ENCODE results near the gene C5orf63. TPM values are rescaled to one million over a fixed set of nuclear protein-coding genes. Genes with fewer than 3 reads are reported as not detected.
"Not testable (repeated sequence)": the region's sequence is repeated elsewhere in the genome, so short reads cannot be mapped to it uniquely, and the experiment has no call there.

Gene C5orf63
- polyA plus RNA-seq (ENCODE audit: insufficient read length in 10 of 10): 1 to 10 TPM; 5.0 to 9.7 (median 6.1) TPM
- long read RNA-seq, donor 1, full-length matches to known transcripts: 1 of 1 reads
- long read RNA-seq, donor 1, partial matches to known transcripts: 0 of 1 reads
- long read RNA-seq, donor 1, other reads (novel, unspliced or antisense): 0 of 1 reads
- long read RNA-seq, donor 2: 0 reads
- long read RNA-seq, donor 3: 0 reads
- long read RNA-seq, donor 4, full-length matches to known transcripts: 1 of 1 reads
- long read RNA-seq, donor 4, partial matches to known transcripts: 0 of 1 reads
- long read RNA-seq, donor 4, other reads (novel, unspliced or antisense): 0 of 1 reads
- long read RNA-seq, donor 5, full-length matches to known transcripts: 2 of 2 reads
- long read RNA-seq, donor 5, partial matches to known transcripts: 0 of 2 reads
- long read RNA-seq, donor 5, other reads (novel, unspliced or antisense): 0 of 2 reads
- long read RNA-seq, donor 6, full-length matches to known transcripts: 2 of 2 reads
- long read RNA-seq, donor 6, partial matches to known transcripts: 0 of 2 reads
- long read RNA-seq, donor 6, other reads (novel, unspliced or antisense): 0 of 2 reads
- long read RNA-seq, donor 7, partial matches to known transcripts: 0 of 2 reads
- long read RNA-seq, donor 7, other reads (novel, unspliced or antisense): 0 of 2 reads
- long read RNA-seq, donor 8, partial matches to known transcripts: 0 of 1 reads
- long read RNA-seq, donor 8, other reads (novel, unspliced or antisense): 0 of 1 reads
- long read RNA-seq, donor 9: 0 reads

DNA sequence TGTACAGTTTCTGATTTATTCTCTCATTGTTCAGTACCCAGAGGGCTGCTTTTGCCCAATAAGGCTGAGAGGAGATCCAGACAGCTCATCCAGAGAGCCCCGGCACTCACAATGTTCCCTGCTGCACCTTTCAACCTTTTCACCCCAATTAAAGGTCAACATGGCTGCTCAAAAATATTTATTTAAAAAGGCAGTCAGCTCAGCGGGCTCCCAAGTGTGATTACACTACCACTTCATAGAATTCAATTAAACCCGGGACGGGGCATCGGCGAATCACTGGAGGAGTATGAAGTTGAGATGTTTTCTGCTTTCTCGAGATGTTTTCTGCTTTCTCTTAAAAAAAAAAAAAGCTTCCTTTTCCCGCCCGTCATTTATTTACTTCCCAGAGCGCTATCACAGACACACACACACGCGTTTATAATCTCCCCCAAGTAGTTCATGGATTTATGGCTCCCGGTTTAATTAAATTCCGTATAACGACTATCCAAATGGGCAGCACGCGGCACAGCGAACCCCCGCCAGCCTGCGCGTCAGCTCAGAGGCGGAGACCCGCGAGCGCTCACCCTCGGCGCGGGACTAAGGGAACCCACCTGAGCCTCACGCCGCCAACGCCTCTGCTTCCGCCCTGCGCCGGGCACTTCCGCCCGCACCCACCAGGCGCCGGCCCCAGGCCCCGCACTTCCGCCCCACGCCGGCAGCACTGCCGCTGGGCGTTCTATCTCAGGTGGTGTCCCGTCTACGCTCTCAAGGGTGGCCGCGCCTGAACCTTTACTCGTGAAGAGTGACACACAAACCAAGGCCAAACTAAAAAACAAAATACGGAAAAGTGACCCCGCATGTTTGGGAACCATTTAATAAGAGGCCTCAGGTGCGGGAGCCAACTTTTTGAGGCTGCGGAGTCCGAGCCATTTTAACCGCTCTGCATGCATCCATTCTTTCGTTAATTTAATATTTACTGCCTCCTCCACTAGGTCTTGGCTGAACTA lies at the start of gene C5orf63:
C5orf63 (minus strand) TSS at position 642 of the 986 bp plus-strand sequence. CDS start 14,507 bp downstream, outside the sequence.
- DNase-seq: peak; percentile 36 to 81 (median 65)

DNA sequence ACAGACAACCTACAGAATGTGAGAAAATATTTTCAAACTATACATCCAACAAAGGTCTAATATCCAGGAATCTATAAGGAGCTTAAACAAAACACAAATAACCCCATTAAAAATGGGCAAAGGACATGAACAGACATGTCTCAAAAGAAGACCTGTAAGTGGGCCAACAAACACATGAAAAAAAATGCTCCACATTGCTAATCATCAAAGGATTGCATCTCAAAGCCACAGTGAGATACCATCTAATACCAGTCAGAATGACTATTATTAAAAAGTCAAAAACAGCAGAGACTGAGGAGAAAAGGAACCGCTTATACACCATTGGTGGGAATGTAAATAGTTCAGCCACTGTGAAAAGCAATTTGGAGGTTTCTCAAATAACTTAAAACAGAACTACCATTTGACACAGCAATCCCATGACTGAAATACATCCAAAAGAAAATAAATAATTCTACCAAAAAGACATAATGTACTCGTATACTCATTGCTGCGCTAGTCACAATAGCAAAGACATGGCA lies 39.1 kb upstream of the C5orf63 start:
- no peak for DNase-seq

DNA sequence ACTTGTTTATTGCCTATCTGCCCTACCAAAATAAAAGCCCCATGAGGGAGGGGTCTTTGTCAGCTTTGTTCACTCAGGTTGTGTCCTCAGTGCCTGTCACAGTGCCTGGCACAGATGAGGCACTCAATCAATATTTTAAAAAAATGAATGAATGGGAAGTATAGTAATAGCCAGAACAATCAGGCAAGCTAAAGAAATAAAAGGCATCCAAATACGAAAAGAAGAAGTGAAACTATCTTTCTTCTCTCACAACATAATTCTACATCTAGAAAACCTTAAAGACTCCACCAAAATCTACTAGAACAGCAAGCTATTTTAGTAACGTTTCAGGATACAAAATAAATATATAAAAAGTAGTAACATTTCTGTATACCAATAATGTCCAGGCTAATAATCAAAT lies 37.8 kb upstream of the C5orf63 start:
- DNase-seq: no peak

DNA sequence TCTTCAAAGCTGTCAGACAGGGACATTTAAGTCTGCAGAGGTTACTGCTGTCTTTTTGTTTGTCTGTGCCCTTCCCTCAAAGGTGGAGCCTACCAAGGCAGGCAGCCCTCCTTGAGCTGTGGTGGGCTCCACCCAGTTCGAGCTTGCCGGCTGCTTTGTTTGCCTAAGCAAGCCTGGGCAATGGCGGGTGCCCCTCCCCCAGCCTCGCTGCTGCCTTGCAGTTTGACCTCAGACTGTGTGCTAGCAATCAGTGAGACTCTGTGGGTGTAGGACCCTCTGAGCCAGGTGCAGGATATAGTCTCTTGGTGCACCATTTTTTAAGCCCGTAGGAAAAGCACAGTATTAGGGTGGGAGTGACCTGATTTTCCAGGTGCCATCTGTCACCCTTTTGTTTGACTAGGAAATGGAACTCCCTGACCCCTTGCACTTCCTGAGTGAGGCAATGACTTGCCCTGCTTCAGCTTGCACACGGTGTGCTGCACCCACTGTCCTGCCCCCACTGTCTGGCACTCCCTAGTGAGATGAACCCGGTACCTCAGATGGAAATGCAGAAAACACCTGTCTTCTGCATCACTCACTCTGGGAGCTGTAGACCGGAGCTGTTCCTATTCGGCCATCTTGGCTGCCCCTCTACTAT lies 35.4 kb upstream of the C5orf63 start:
- not testable (repeated sequence) for DNase-seq

DNA sequence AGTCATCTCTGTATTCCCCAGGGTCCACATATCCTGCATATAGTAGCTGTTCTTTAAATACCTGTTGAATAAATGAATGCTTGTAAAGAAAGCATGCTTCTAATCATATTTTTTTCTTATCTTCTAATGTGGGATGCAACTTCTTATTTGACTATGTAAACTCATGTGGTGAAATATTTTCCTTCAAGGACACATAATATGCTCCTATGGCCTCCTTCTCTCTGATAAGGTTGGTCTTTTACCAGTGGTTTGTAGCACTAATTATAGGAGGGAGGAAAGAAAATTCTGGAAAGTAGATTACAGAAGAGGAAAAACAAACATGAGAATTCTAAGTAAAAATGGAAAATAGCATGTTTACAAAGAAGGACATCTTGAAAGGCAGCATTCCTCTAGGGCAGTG lies 28.6 kb upstream of the C5orf63 start:
- DNase-seq: no peak

DNA sequence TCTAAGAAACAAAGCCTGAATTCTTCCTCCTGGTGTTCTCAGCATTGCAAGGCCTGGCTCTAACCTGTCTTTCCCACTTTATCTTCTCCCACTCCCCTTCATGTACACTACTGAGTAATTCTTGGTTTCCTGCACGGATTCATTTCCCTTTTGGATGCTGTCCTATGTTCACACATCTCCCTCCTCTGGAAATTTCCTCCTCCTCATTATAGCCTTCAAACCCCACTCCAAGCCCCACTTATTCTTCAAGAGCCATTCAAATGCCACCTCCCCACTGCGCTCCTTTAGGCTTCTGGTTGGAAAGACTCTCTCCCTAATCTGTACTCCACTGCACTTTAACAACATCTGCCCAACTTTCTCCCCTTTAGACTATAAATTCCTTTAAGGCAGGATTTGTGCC lies 28.2 kb upstream of the C5orf63 start:
- no peak for DNase-seq

DNA sequence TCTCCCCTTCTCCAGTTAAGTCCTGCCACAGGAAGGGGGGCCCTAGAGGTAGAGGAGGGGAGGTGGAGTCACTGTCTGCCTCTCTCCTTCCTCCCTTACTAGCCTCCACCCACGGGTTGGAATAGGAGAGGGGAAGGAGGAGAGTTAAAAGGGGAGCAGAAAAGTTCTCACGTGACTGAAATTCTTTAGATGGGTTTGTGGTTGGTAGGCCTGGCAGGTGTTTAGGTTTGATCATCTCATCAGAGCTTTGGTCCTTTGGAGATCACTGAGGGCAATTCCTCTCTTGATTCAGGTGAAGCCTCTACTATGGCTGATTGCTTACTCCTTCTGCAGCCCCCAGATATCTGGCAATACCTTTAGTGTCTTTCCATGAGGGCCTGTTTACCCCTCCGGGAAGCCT lies 24.9 kb upstream of the C5orf63 start:
- no peak for DNase-seq

DNA sequence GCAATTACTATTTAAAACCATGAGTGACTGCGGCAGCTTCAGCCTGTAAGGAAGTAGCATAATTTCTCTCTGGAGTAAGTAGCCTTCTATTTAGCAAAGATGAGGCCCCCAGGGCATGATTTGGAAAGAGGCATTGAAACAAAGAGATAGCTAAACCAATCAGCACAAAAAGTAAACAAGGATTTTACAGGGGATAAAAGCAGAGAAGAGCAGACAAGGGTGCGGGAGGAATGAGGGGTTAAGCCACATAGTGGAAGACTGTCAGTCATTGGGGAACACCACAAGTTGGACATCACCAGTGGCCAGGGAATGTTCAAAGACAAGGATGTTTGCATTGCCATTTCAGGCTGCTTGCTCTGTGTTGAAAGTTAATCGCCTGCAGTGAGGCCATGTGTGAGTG lies 24.0 kb upstream of the C5orf63 start:
- DNase-seq: no peak

DNA sequence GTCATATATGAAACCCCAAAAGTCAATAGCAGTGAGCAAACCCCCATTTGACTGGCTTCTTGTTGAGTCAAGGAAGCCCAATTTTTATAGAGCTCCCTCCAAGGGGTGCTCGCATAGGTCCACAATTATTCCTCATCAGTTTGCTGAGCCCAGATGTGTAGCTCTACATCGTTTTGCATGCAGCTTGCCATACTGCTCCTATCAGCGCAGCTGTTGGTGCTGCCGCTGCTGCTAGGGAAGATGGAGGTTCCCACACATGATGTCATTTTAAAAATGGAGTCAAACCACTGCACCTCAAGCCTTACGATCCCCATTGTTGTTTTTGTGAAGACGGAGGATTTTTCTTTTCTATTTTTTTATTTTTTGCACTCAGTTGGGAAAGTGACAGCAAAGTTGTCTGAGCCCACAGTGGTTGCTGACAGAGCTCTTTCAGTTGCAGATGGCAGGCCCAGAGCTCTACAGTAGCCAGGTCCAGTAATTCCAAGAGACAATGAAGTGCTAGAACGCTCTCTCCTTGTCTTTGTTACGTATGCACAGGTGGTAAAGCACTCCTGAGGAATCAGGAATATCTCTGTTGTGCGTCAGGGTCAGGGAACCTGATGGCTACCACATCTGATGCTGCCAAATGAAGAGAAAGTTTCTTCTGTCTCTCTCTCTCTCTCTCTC lies 23.2 kb upstream of the C5orf63 start:
- no peak for DNase-seq

DNA sequence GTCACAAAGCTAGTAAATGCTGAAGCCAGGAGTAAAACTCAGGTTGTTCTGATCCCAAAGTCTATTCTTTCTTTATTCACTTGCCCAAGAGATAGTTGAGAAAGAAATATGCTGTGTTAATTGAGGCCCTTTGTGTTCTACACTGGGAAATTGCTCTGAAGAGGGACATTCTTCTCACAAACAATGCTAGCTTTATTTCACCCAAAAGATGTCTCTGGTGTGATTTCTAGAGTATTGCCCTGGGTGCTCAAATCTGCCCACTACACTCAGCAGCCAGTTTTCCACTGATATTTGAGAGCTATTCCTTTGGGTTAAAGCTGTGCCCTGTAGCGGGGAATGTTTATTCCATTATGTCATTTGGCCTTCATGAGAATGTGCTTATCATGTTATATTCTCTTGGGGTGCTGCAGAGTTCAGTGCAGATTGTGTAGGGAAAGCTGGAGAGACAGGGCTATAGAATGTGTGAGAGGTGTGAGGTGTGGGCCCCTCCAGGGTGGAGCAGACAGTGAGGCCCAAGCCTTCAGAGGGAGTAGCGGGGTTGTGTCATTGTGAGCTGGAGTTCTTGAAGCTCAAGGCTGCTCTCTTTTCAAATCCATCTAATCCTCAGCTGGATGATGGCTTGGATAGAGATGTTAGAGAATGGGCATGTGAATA lies 21.0 kb upstream of the C5orf63 start:
- no peak for DNase-seq

DNA sequence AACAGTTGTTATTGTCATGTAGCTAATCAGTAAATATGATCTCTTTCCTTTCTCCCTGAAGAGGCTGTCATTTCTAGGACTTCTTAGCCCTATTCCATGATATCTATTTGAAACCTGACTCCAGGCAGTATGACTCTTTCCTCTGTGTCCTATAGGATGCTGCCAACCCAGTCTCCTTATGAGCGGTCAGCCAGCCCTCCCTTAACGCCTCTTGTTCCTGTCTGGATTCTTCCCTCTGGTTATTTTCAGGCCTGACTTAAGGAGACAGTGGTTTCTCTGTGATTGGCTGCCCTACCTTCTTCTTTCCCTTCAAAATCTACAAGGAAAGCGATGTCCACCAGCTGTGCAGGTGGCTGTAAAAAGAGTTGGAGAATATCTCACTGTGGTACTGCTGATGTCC lies 19.4 kb upstream of the C5orf63 start:
- peak in 1 of 3 donors; percentile 15 for DNase-seq

DNA sequence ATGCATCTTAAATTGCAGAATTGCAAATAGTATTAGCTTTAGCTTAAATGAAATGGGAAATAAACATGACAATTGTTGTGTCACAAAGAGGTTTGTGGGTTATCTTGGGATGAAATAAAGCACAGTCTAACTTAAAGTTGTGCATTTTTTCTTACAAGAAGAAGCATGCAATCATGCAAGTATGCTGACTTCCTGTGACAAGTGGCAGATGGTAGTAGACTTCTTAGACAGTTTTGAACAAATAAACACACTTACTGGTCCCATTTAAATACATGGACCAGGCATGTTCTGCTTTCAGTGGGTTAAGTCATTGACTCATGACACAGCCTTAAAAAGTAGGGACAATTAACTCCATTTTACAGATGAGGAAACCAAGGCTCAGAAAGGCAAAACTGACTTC lies 15.9 kb upstream of the C5orf63 start:
- no peak for DNase-seq

DNA sequence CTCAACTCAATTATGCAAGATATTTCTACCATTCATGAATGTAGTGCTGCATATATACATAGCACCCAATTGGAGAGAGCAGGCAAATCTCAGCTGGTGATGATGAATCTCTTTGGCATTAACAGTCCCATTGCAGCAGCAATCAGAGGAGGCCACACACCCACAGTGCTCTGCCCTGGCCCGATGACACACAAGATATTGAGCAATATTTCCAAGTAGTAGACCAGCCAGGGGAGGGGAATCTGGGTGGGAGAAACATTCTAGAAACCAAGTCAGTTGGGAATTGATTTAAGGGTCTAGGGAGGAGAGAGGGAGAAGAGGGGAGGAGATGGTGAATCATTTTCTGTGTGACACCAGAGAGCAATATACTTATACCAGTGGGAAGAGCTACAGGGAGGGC lies 14.9 kb upstream of the C5orf63 start:
- DNase-seq: peak in 1 of 3 donors; percentile 91

DNA sequence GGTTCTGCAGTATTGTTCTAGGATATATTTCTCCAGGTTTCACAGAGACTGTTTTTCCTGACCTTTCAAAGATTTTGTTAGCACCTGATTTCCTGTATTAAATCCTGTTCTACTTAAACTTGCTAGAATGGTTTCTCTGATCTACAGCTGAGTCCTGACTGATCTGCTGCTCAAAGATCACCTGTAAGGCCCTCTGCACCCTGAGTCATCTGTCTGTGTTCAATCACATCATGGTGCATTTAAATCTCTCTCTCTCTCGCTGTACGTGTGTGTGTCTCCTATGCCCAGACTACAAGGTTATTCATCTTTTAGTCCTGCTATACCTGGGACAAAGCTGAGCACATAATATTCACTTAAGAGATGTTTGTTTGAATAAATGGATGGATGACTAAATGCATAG lies 13.3 kb upstream of the C5orf63 start:
- DNase-seq: no peak

DNA sequence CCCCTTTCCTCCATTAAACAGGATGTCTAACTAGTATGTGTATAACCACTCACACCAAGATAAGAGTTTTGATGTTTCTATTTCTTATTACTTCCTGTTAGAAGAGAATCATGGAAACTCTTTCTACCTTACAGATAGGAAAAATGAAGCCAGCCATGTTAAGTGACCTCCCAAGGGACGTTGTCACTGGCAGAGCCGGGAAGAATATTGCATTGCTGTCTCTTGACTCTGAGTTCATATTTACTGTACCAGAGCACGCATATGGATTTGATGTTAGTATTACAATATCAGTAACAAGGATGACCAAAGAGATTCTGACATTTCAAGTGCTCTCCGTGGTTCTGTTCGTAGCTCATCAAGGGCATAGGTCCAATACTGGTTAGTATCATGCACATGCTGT lies 12.5 kb upstream of the C5orf63 start:
- DNase-seq: no peak

DNA sequence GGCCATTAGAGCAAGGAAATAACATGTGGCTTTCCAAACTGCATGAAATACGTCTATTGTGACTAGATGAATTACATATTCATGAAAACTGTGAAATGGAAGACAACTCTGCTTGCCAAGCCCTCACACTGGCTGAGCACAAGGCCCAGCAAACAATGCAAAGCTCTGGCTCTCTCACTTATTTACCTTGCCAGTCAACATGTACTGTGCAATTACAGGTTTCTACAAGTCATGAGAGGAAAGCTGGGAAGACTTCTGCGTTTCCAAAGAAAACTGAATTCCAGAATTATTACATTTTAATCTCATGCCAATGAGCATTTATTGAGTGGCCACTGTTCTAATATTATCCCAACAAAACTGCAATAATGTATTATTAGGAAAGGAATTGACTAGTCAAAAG lies 12.1 kb upstream of the C5orf63 start:
- DNase-seq: no peak

DNA sequence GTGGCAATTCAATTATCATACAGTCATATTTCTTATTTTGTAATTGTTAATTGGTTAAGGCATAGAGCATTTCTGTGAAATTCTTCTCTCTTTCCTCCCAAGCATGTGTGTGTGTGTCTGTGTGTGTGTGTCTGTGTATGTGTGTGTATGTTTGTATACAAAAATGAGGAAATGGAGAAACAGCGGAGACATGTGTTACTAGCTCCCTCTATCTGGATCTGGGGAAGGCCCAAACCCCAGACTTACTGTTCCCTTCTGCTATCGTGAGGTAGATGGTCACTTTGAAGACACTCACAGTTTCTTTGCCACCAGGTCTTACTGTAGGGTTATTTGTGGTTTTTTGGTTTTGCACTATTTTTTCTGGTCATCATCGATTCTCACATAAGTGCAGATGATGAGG lies 11.4 kb upstream of the C5orf63 start:
- no peak for DNase-seq

DNA sequence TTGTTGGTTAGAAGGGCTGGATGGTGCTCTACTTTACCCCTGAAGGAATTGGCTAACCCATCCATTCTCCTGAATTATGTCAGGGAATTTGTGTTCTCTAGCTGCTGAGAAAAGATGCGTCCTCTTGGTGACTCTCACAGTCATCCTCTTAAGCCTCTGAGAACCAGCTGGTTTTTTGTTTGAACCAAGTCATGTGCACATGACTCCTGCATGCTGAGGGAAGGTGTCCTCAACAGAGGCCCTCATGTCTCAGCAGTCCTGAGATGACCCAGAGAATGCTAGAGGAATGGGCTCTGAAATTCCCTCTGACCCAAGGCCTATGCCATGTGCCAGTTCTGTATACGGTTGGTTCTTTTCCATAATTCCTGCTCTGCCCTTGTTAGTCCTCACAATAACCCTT lies 10.4 kb upstream of the C5orf63 start:
- no peak for DNase-seq

DNA sequence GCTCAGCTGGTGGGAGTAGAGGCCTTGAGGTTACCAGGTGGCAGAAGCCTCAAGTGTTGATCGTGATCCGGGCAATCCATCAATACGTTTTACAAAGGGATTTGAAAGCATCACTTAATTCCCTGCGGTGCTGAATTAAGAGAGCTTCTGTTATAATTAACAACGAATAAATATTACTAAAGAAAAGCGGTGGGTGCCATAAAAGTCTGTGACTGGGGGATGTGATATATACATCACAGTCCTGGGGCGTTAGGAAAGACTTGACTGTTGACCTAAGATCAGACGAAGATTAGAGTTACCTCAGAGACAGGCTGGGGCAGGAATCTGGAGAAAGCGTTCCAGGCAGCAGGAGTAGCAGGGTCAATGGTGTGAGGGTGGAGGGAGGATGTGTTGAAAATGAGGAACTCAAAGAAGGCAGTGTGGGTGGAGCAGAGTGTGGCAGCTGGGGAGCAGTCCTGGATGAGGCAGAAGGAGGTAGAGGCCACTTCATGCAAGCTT lies 6.7 kb upstream of the C5orf63 start:
- DNase-seq: no peak

DNA sequence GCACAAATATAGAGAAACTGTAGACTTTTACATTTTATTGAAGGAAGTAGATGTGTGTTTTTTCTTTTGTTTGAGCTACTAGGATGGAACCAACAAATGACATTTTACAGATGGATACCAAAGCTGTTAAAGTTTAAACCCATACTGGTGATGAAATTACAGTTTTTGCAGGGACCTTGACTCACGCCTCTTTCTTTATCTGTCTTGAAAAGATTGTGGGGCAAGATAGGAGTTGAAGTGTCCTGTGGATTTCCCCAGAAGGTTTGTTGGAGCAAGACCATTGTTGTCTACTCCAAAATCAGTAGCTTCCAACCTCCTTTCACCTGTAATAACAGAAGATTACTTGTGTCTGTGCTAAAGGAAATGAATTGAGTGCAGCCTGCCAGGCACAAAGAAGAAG lies 4.1 kb upstream of the C5orf63 start:
- no peak for DNase-seq
